Mammary epithelial cell (primary cell): Measurements from ENCODE around the gene ZNF331.

Source experiments
- EZH2 ChIP-seq: IDR thresholded peaks from 2 replicates; pipeline ENCODE4 v1.6.1; 2012; ENCODE audit warnings: low read length, inconsistent platforms, borderline replicate concordance
- TF ChIP-seq, protein P1 (sequence below), 2 donors: IDR thresholded peaks in 1 of 2; conservative IDR thresholded peaks in 1 of 2; 2 replicates each; pipeline ENCODE4 v1.5.1; 2011 to 2012; ENCODE audit warnings: inconsistent platforms in 2 of 2, low read length in 2 of 2, mild to moderate bottlenecking in 2 of 2, control low read depth in 1 of 2, low read depth in 1 of 2; ENCODE audit not compliant: insufficient read depth in 1 of 2; ENCODE audit errors: extremely low read depth in 1 of 2

DNA sequence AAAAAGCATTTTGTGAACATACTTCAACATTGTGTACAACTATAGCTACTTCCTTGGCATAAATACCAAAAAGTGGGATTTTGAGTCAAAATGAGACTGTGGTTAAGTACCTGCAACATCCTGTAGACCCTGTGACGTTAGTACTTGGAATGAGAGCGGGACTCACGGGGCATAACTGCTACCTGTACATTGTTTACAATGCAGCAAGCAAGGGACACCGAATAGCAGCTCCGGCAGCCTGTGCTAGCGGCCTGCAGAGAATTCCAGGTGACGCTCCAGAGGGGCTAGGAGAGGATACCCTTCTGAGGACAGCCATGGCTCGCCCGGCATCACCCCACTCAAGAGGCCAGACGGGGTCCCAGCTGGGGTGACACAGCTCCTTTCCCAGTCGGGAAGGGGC is 824 bp upstream of the ZNF331 start:
- TF ChIP-seq, protein P1, sequence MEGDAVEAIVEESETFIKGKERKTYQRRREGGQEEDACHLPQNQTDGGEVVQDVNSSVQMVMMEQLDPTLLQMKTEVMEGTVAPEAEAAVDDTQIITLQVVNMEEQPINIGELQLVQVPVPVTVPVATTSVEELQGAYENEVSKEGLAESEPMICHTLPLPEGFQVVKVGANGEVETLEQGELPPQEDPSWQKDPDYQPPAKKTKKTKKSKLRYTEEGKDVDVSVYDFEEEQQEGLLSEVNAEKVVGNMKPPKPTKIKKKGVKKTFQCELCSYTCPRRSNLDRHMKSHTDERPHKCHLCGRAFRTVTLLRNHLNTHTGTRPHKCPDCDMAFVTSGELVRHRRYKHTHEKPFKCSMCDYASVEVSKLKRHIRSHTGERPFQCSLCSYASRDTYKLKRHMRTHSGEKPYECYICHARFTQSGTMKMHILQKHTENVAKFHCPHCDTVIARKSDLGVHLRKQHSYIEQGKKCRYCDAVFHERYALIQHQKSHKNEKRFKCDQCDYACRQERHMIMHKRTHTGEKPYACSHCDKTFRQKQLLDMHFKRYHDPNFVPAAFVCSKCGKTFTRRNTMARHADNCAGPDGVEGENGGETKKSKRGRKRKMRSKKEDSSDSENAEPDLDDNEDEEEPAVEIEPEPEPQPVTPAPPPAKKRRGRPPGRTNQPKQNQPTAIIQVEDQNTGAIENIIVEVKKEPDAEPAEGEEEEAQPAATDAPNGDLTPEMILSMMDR (conservative IDR thresholded peaks at IDR 0.05 in 1 of 2, IDR thresholded peaks at IDR 0.05 in 1 of 2; ENCODE audit: extremely low read depth in 1 of 2, insufficient read depth in 1 of 2, low read depth in 1 of 2, low read length in 2 of 2): no peak
- TF ChIP-seq EZH2: no peak
